Liver (tissue), 9 donors: ENCODE data around the gene INPP4B. TPM values are rescaled to one million over a fixed set of nuclear protein-coding genes. Genes with fewer than 3 reads are reported as not detected.

Source experiments
- DNase-seq: peaks from one replicate; pipeline ENCODE4 v3.0.0-alpha.2; 2017; ENCODE audit warnings: low spot score
- H3K27ac ChIP-seq, 2 donors: one replicate each; pipeline ENCODE4 v1.7.0; 2013; ENCODE audit warnings: inconsistent platforms in 2 of 2, low read length in 2 of 2, control low read depth in 1 of 2, low read depth in 1 of 2, mild to moderate bottlenecking in 1 of 2
- H3K27me3 ChIP-seq, 4 donors: one replicate each; pipeline versions ENCODE4 v1.6.1 to v1.7.0; 2013; ENCODE audit warnings: low read length in 3 of 4, inconsistent platforms in 1 of 4, mild to moderate bottlenecking in 1 of 4, moderate library complexity in 1 of 4; ENCODE audit not compliant: control insufficient read depth in 4 of 4, insufficient read depth in 4 of 4
- H3K36me3 ChIP-seq, 4 donors: one replicate each; pipeline versions ENCODE4 v1.6.1 to v1.7.0; 2013; ENCODE audit warnings: low read length in 3 of 4, mild to moderate bottlenecking in 3 of 4, low read depth in 1 of 4, moderate library complexity in 1 of 4; ENCODE audit not compliant: control insufficient read depth in 4 of 4, insufficient read depth in 3 of 4
- H3K4me1 ChIP-seq, 4 donors: one replicate each; pipeline versions ENCODE4 v1.6.1 to v1.7.0; 2013; ENCODE audit warnings: low read length in 3 of 4, mild to moderate bottlenecking in 3 of 4, moderate library complexity in 1 of 4; ENCODE audit not compliant: control insufficient read depth in 4 of 4, insufficient read depth in 4 of 4
- H3K4me3 ChIP-seq, 3 donors: one replicate each; pipeline versions ENCODE4 v1.6.1 to v1.7.0; 2013; ENCODE audit warnings: low read length in 3 of 3, control low read depth in 1 of 3, low read depth in 1 of 3, mild to moderate bottlenecking in 1 of 3
- H3K9ac ChIP-seq, 2 donors: one replicate each; pipeline ENCODE4 v1.7.0; 2013; ENCODE audit warnings: low read length in 2 of 2, mild to moderate bottlenecking in 2 of 2, moderate library complexity in 2 of 2, control low read depth in 1 of 2, low read depth in 1 of 2
- H3K9me3 ChIP-seq, 4 donors: one replicate each; pipeline versions ENCODE4 v1.6.1 to v1.7.0; 2013; ENCODE audit warnings: low read length in 3 of 4; ENCODE audit not compliant: control insufficient read depth in 4 of 4
- ATF3 ChIP-seq: IDR thresholded peaks from 2 replicates; pipeline ENCODE4 v1.6.1; 2016; ENCODE audit warnings: antibody characterized with exemption
- EGR1 ChIP-seq, 2 donors: IDR thresholded peaks; 2 replicates each; pipeline ENCODE4 v1.6.1; 2016 to 2018; ENCODE audit warnings: antibody characterized with exemption in 2 of 2, low read depth in 2 of 2
- FOXA1 ChIP-seq: IDR thresholded peaks from 2 replicates; pipeline ENCODE4 v1.6.1; 2016; ENCODE audit warnings: antibody characterized with exemption
- FOXA2 ChIP-seq: IDR thresholded peaks from 2 replicates; pipeline ENCODE4 v1.6.1; 2016; ENCODE audit warnings: antibody characterized with exemption
- GABPA ChIP-seq, 2 donors: IDR thresholded peaks in 1 of 2; conservative IDR thresholded peaks in 1 of 2; 2 replicates each; pipeline ENCODE4 v1.6.1; 2016; ENCODE audit warnings: antibody characterized with exemption in 2 of 2, mild to moderate bottlenecking in 1 of 2, moderate library complexity in 1 of 2
- HNF4A ChIP-seq, 2 donors: conservative IDR thresholded peaks; 2 replicates each; pipeline ENCODE4 v1.6.1; 2016; ENCODE audit warnings: antibody characterized with exemption in 2 of 2, mild to moderate bottlenecking in 2 of 2
- HNF4G ChIP-seq: IDR thresholded peaks from 2 replicates; pipeline ENCODE4 v1.6.1; 2016; ENCODE audit warnings: antibody characterized with exemption
- JUND ChIP-seq, 2 donors: IDR thresholded peaks; 2 replicates each; pipeline ENCODE4 v1.6.1; 2016; ENCODE audit warnings: antibody characterized with exemption in 2 of 2
- NR2F2 ChIP-seq: IDR thresholded peaks from 2 replicates; pipeline ENCODE4 v1.6.1; 2016; ENCODE audit warnings: antibody characterized with exemption
- RAD21 ChIP-seq, 2 donors: IDR thresholded peaks; 2 replicates each; pipeline ENCODE4 v1.6.1; 2016; ENCODE audit warnings: antibody characterized with exemption in 2 of 2, mild to moderate bottlenecking in 2 of 2
- REST ChIP-seq: IDR thresholded peaks from 2 replicates; pipeline ENCODE4 v1.6.1; 2016; ENCODE audit warnings: antibody characterized with exemption, mild to moderate bottlenecking
- RXRA ChIP-seq, 2 donors: IDR thresholded peaks; 2 replicates each; pipeline ENCODE4 v1.6.1; 2017 to 2018; ENCODE audit warnings: antibody characterized with exemption in 2 of 2, mild to moderate bottlenecking in 1 of 2
- SP1 ChIP-seq: IDR thresholded peaks from 2 replicates; pipeline ENCODE4 v1.6.1; 2018; ENCODE audit warnings: antibody characterized with exemption, mild to moderate bottlenecking
- TAF1 ChIP-seq: conservative IDR thresholded peaks from 2 replicates; pipeline ENCODE4 v1.6.1; 2016; ENCODE audit warnings: antibody characterized with exemption, mild to moderate bottlenecking
- YY1 ChIP-seq: IDR thresholded peaks from 2 replicates; pipeline ENCODE4 v1.6.1; 2016; ENCODE audit warnings: antibody characterized with exemption, mild to moderate bottlenecking
- ZBTB33 ChIP-seq: IDR thresholded peaks from 2 replicates; pipeline ENCODE4 v1.6.1; 2016; ENCODE audit warnings: antibody characterized with exemption
- WGBS: extraction: QIAGEN DNeasy Blood & Tissue Kit; methylation state at CpG from one replicate; pipeline ENCODE4 v1.1.7; 2013; 5-methylcytosine and 5-hydroxymethylcytosine counted together
- polyA plus RNA-seq, 2 donors: library from polyadenylated mRNA; stranded (reverse) in 1 of 2; unstranded in 1 of 2; fragments of 200-250 nt in 1 of 2; fragments of >200 nt in 1 of 2; fragmentation: Nextera tagmentation in 1 of 2; extraction: Ambion mirVana in 1 of 2; gene quantifications; one replicate each; pipeline versions ENCODE4 v1.2.1 to v1.2.3, GENCODE V29; 2013 to 2015
- total RNA-seq, 2 donors: library from RNA; depleted of rRNA; stranded (reverse); fragments of >200 nt; gene quantifications; one replicate each; pipeline ENCODE4 v1.2.3, GENCODE V29; 2014
- TF ChIP-seq, protein P1 (sequence below): IDR thresholded peaks from 2 replicates; pipeline ENCODE4 v1.6.1; 2016; ENCODE audit warnings: antibody characterized with exemption
- TF ChIP-seq, protein P2 (sequence below): fragments of 150-350 bp; IDR thresholded peaks from 2 replicates; pipeline ENCODE4 v1.5.1; 2017; ENCODE audit warnings: improper control_type of control experiment, low read depth, low read length; ENCODE audit not compliant: missing input control
- donor health status: healthy.
- donor health status: healthy.
- donor health status: healthy.
- donor health status: healthy.
- donor health status: healthy.

The INPP4B gene
- total and polyA plus RNA-seq, 4 donors, result 0.43 to 2.8 (median 1.6) TPM

GRCh38 chr4:142826503-142827241 is 19.4 kb downstream of the INPP4B start (continued):
- TF ChIP-seq ZBTB33 (no peak), GABPA (IDR thresholded peaks at IDR 0.05 in 1 of 2, conservative IDR thresholded peaks at IDR 0.05 in 1 of 2) (no peak), EGR1 (IDR thresholded peaks at IDR 0.05; ENCODE audit: low read depth in 2 of 2) (no peak), RXRA (IDR thresholded peaks at IDR 0.05) (no peak), FOXA1 (no peak)
- TF ChIP-seq, protein P1, sequence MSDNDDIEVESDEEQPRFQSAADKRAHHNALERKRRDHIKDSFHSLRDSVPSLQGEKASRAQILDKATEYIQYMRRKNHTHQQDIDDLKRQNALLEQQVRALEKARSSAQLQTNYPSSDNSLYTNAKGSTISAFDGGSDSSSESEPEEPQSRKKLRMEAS, result no peak

DNA sequence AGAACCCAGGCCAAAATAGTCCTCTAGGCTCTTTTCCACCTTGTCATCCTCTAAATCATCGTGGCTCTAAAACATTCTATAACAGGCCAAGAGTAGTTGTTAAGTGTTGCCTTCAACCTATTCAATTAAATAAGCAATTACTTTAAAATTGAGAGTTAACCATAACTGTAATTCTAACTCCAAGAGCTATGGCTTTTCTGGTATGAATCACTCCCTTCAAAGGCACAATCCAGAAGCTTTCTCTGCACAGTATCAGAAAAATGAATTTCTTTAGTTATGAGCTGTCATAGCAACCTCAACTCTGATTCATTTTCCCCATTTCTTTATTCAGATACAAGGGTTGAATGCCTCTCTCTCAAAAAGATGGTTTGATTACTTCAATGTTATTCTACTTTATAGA is 21.7 kb downstream of the INPP4B start:
- Histone ChIP-seq H3K9me3 (no peaks in the 10 kb centered on the region), H3K9ac (no peak overlapping the region), H3K4me1 (no peaks in the 10 kb centered on the region), H3K27me3 (no peaks in the 10 kb centered on the region), H3K27ac (no peak overlapping the region), H3K36me3 (no peaks in the 10 kb centered on the region), H3K4me3 (no peak overlapping the region)
- DNase-seq, result no peak
- 69% methylated on average over 1 of the region's 1 CpG for WGBS
- no peak for TF ChIP-seq EGR1 (IDR thresholded peaks at IDR 0.05; ENCODE audit: low read depth in 2 of 2)
- no peak for TF ChIP-seq JUND (IDR thresholded peaks at IDR 0.05)
- TF ChIP-seq FOXA2, result no peak
- TF ChIP-seq, protein P1, result no peak
- TF ChIP-seq TAF1, result no peak
- no peak for TF ChIP-seq ZBTB33
- TF ChIP-seq ATF3, result no peak
- TF ChIP-seq HNF4G, result no peak
- no peak for TF ChIP-seq NR2F2
- TF ChIP-seq REST, result no peak
- TF ChIP-seq YY1, result no peak
- no peak for TF ChIP-seq SP1
- no peak for TF ChIP-seq GABPA (IDR thresholded peaks at IDR 0.05 in 1 of 2, conservative IDR thresholded peaks at IDR 0.05 in 1 of 2)
- no peak for TF ChIP-seq RXRA (IDR thresholded peaks at IDR 0.05)
- no peak for TF ChIP-seq FOXA1
- no peak for TF ChIP-seq HNF4A (conservative IDR thresholded peaks at IDR 0.05)
- TF ChIP-seq, protein P2, sequence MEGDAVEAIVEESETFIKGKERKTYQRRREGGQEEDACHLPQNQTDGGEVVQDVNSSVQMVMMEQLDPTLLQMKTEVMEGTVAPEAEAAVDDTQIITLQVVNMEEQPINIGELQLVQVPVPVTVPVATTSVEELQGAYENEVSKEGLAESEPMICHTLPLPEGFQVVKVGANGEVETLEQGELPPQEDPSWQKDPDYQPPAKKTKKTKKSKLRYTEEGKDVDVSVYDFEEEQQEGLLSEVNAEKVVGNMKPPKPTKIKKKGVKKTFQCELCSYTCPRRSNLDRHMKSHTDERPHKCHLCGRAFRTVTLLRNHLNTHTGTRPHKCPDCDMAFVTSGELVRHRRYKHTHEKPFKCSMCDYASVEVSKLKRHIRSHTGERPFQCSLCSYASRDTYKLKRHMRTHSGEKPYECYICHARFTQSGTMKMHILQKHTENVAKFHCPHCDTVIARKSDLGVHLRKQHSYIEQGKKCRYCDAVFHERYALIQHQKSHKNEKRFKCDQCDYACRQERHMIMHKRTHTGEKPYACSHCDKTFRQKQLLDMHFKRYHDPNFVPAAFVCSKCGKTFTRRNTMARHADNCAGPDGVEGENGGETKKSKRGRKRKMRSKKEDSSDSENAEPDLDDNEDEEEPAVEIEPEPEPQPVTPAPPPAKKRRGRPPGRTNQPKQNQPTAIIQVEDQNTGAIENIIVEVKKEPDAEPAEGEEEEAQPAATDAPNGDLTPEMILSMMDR, result no peak
- TF ChIP-seq RAD21 (IDR thresholded peaks at IDR 0.05), result no peak
